ENCODE results near the gene ZNF74. TPM values are rescaled to one million over a fixed set of nuclear protein-coding genes. Genes with fewer than 3 reads are reported as not detected.

The ZNF74 gene
- total RNA-seq (2022; extraction: Qiagen RNA extraction; ENCODE audit: low read depth): 5.8 to 7.8 TPM (median 5.9 TPM) in 5 replicates

DNA sequence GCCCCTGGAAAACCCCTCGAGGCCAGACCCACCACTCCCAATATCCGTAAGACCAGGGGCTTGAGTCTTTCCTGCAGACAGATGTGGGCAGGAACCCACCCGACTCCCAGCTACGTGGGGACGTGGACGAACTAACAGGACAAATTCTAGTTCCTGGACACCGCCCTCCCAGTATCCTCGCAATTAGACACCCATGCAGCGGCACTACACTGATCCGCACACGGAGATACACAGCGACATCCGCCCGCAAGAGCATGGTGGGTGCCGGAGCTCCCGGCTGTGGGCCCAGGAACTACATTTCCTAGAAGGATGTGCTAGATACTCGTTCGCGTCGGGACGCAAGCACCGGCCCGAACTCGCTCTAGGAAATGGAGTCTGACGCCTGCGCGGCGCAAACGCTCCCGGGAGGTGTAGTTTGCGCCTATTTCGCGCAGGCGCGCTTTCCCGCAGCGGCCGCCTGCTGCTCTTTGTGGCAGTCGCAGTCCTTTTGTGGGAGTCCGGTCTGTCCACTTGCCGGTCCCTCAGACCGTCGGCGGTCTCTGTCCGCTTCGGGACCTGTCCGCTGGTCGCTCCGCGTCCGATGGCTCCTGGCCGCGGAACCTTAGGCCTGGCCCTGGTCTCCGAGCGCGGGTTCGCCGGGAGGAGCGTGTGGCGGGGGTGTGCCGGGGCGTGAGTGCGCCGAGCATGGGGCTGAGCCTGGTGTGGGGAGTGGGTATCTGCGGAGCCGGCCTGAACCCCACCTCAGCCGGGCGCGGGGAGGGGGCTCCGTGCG is at the start of gene ZNF74:
TSS of gene ZNF74 (plus strand) at position 447 of the 772 bp plus-strand sequence. CDS start 478 bp downstream, outside the sequence.

GRCh38 chr22:20437613-20438426 is 43.9 kb downstream of the ZNF74 start, which contains the start of gene SCARF2:
SCARF2 (minus strand) TSS chr22:20437825; CDS start chr22:20437754, 71 bp downstream.

Other genes with a start within 250 kb of the ZNF74 start
- not detected in 5 replicates for gene CCDC188, start 243.1 kb upstream of the ZNF74 start, total RNA-seq (2022; extraction: Qiagen RNA extraction; ENCODE audit: low read depth)
- gene RTN4R, start 125.8 kb upstream of the ZNF74 start, total RNA-seq (2022; extraction: Qiagen RNA extraction; ENCODE audit: low read depth): 6.1 to 10.9 TPM (median 8.8 TPM) in 5 replicates
- 30.1 to 45.3 TPM (median 42.9 TPM) in 5 replicates for gene DGCR6L, start 74.1 kb upstream of the ZNF74 start, total RNA-seq (2022; extraction: Qiagen RNA extraction; ENCODE audit: low read depth)
- 0.64 to 1.1 TPM (median 0.89 TPM) in 5 replicates for gene SCARF2, start 43.7 kb downstream of the ZNF74 start, total RNA-seq (2022; extraction: Qiagen RNA extraction; ENCODE audit: low read depth)
- 6.3 to 10.1 TPM (median 9.3 TPM) in 5 replicates for gene KLHL22, start 101.6 kb downstream of the ZNF74 start, total RNA-seq (2022; extraction: Qiagen RNA extraction; ENCODE audit: low read depth)
- gene MED15, start 113.5 kb downstream of the ZNF74 start, total RNA-seq (2022; extraction: Qiagen RNA extraction; ENCODE audit: low read depth): 45.7 to 54.7 TPM (median 46.2 TPM) in 5 replicates

Data from A549 treated with CpdA at 1 μM for 4 hours (cell line).